PC-3 (cell line): ENCODE results near the gene SEPTIN3. TPM values are rescaled to one million over a fixed set of nuclear protein-coding genes. Genes with fewer than 3 reads are reported as not detected.

Source experiments
- ATAC-seq: fragments of 200-7000 bp; cut with Tn5 transposase; 2 replicates; pipeline ENCODE4 v1.9.1; 2020; ENCODE audit warnings: mild to moderate bottlenecking, moderate library complexity
- BruUV-seq: library from RNA; stranded (reverse); fragments of 400-500 nt; replicated peaks from 2 replicates; lab custom pipeline; 2021; lab: Mats Ljungman, UMichigan
- CTCF ChIA-PET: fragments of 300-600 bp; sonication (Branson Sonifier 250); formaldehyde crosslinking; loops from one replicate; lab custom pipeline; 2022; ENCODE audit warnings: antibody characterized with exemption; lab: Charles Lee
- POLR2A ChIA-PET: fragments of 300-600 bp; sonication (Branson Sonifier 250); formaldehyde crosslinking; loops from one replicate; lab custom pipeline; 2022; ENCODE audit warnings: antibody characterized with exemption; ENCODE audit not compliant: unreplicated experiment; lab: Charles Lee
- DNase-seq: peaks from one replicate; pipeline ENCODE4 v3.0.0-alpha.2; 2015
- H2AFZ ChIP-seq: fragments of 300-600 bp; sonication (generic); 2 replicates; pipeline ENCODE4 v1.6.0; 2016; ENCODE audit warnings: antibody characterized with exemption, low read length
- H3F3A ChIP-seq: fragments of 300-600 bp; sonication (generic); one replicate; pipeline ENCODE4 v1.6.0; 2017; ENCODE audit warnings: antibody characterized with exemption, low read length, control low read depth, mild to moderate bottlenecking; ENCODE audit not compliant: unreplicated experiment
- H3K27ac ChIP-seq: fragments of 300-600 bp; sonication (generic); 2 replicates; pipeline ENCODE4 v1.5.1; 2016; ENCODE audit warnings: mild to moderate bottlenecking, low read length
- H3K27me3 ChIP-seq: fragments of 300-600 bp; sonication (generic); 2 replicates; pipeline ENCODE4 v1.6.1; 2016; ENCODE audit warnings: low read length, mixed read lengths
- H3K36me3 ChIP-seq: fragments of 300-600 bp; sonication (generic); 2 replicates; pipeline ENCODE4 v1.6.1; 2016; ENCODE audit warnings: low read depth, mixed run types, low read length, mixed read lengths
- H3K4me1 ChIP-seq: fragments of 300-600 bp; sonication (generic); 2 replicates; pipeline ENCODE4 v1.5.1; 2016; ENCODE audit warnings: low read length; ENCODE audit not compliant: insufficient read depth
- H3K4me2 ChIP-seq: fragments of 300-600 bp; sonication (generic); 2 replicates; pipeline ENCODE4 v1.6.0; 2016; ENCODE audit warnings: low read length
- H3K4me3 ChIP-seq: fragments of 300-600 bp; sonication (generic); 2 replicates; pipeline ENCODE4 v1.5.1; 2016; ENCODE audit warnings: mild to moderate bottlenecking, low read length, mixed read lengths
- H3K79me2 ChIP-seq: fragments of 300-600 bp; sonication (generic); 2 replicates; pipeline ENCODE4 v1.6.1; 2017; ENCODE audit warnings: low read length, mixed read lengths
- H3K9ac ChIP-seq: fragments of 300-600 bp; sonication (generic); 2 replicates; pipeline ENCODE4 v1.6.0; 2016; ENCODE audit warnings: mild to moderate bottlenecking, low read length
- H3K9me2 ChIP-seq: fragments of 300-600 bp; sonication (generic); replicated peaks from 2 replicates; pipeline ENCODE4 v1.6.1; 2016; ENCODE audit warnings: mixed run types, low read length, mixed read lengths
- H3K9me3 ChIP-seq: fragments of 300-600 bp; sonication (generic); 2 replicates; pipeline ENCODE4 v1.6.1; 2016; ENCODE audit warnings: low read length, mixed read lengths
- H4K20me1 ChIP-seq: fragments of 300-600 bp; sonication (generic); 2 replicates; pipeline ENCODE4 v1.6.1; 2016; ENCODE audit warnings: low read length, mixed read lengths
- EZH2 ChIP-seq: fragments of 300-600 bp; sonication (generic); IDR thresholded peaks from one replicate; pipeline ENCODE4 v1.6.1; 2017; ENCODE audit warnings: antibody characterized with exemption, mild to moderate bottlenecking, low read length; ENCODE audit not compliant: unreplicated experiment
- EZH2phosphoT487 ChIP-seq: fragments of 300-600 bp; sonication (generic); IDR thresholded peaks from 2 replicates; pipeline ENCODE4 v1.6.1; 2018; ENCODE audit warnings: mild to moderate bottlenecking, antibody characterized with exemption, low read length, borderline replicate concordance
- intact Hi-C: fragments of 100-400 bp; cut with micrococcal nuclease; formaldehyde crosslinking; loops from 2 replicates; pipeline ENCODE4 v1.9.0; 2023
- total RNA-seq: library from RNA; depleted of rRNA; stranded (reverse); fragments of >200 nt; gene quantifications from 2 replicates; pipeline ENCODE4 v1.2.3, GENCODE V29; 2014
- TF ChIP-seq, protein P1 (sequence below): fragments of 300-600 bp; sonication (generic); conservative IDR thresholded peaks from 2 replicates; pipeline ENCODE4 v1.5.1; 2017; ENCODE audit warnings: antibody characterized with exemption, low read depth, mild to moderate bottlenecking, low read length

The SEPTIN3 gene
- total RNA-seq, 1 experiment from 2014 or later: 1.2 TPM

- ATAC-seq: no peak
- no TSS peak for BruUV-seq
Measured at GRCh38 chr22:41928593-41929417, 40.4 kb upstream of the SEPTIN3 start.

DNA sequence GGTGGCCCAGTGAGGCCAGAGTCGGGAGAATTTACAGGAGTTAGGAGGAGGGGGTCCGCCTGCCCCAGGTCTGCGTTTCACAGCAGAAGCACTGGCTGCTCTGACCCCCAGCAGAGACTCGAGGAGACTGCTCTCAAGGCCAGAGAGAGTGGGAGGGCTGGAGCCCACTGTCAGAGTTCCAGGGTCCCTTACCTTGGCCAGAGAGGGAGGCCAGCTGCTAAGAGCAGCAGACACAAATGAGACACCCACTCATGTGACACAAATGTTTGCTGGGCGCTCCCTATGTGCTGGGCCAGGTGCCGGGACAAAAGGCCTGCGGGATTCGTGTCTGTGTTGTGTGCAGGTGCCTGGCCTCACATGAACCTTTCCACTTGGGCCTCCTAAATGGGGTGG, 39.8 kb upstream of the SEPTIN3 start:
- no peaks in the 10 kb centered on the region for H3K27me3 ChIP-seq
- TF ChIP-seq, protein P1, sequence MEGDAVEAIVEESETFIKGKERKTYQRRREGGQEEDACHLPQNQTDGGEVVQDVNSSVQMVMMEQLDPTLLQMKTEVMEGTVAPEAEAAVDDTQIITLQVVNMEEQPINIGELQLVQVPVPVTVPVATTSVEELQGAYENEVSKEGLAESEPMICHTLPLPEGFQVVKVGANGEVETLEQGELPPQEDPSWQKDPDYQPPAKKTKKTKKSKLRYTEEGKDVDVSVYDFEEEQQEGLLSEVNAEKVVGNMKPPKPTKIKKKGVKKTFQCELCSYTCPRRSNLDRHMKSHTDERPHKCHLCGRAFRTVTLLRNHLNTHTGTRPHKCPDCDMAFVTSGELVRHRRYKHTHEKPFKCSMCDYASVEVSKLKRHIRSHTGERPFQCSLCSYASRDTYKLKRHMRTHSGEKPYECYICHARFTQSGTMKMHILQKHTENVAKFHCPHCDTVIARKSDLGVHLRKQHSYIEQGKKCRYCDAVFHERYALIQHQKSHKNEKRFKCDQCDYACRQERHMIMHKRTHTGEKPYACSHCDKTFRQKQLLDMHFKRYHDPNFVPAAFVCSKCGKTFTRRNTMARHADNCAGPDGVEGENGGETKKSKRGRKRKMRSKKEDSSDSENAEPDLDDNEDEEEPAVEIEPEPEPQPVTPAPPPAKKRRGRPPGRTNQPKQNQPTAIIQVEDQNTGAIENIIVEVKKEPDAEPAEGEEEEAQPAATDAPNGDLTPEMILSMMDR: no peak
- no peak for TF ChIP-seq EZH2
- no peak overlapping the region for H3K4me2 ChIP-seq
- DNase-seq (no peak), ATAC-seq (no peak)
- no peak overlapping the region for H3K27ac ChIP-seq
- no peaks in the 10 kb centered on the region for H3K4me1 ChIP-seq
- no peak overlapping the region for H3K4me3 ChIP-seq
- intact Hi-C loops: no loop called here
- H3F3A ChIP-seq: no peaks in the 10 kb centered on the region
- no peak overlapping the region for H3K9ac ChIP-seq
- no peaks in the 10 kb centered on the region for H3K9me2 ChIP-seq
- POLR2A ChIA-PET: no interaction called here
- CTCF ChIA-PET: no interaction called here
- no peaks in the 10 kb centered on the region for H3K9me3 ChIP-seq
- no peaks in the 10 kb centered on the region for H3K79me2 ChIP-seq
- BruUV-seq: no TSS peak
- no peak overlapping the region for H2AFZ ChIP-seq
- no peaks in the 10 kb centered on the region for H4K20me1 ChIP-seq
- H3K36me3 ChIP-seq: no peaks in the 10 kb centered on the region

More at GRCh38 chr22:41928593-41929417, 40.4 kb upstream of the SEPTIN3 start:
- no peaks in the 10 kb centered on the region for H3K36me3 ChIP-seq
- no peak overlapping the region for H3K4me2 ChIP-seq
- ChIA-PET POLR2A (no interaction called here), CTCF (no interaction called here)
- no peak overlapping the region for H2AFZ ChIP-seq
- H4K20me1 ChIP-seq: no peaks in the 10 kb centered on the region
- no peak overlapping the region for H3K27ac ChIP-seq
- H3K9me2 ChIP-seq: no peaks in the 10 kb centered on the region
- intact Hi-C loops: no loop called here
- no peaks in the 10 kb centered on the region for H3F3A ChIP-seq
- no peaks in the 10 kb centered on the region for H3K9me3 ChIP-seq
- TF ChIP-seq EZH2 (no peak), EZH2phosphoT487 (no peak)
- TF ChIP-seq, protein P1: no peak
- H3K79me2 ChIP-seq: no peaks in the 10 kb centered on the region
- no peak for DNase-seq
- no peak overlapping the region for H3K4me3 ChIP-seq
- no peak overlapping the region for H3K9ac ChIP-seq
- H3K27me3 ChIP-seq: no peaks in the 10 kb centered on the region
- H3K4me1 ChIP-seq: no peaks in the 10 kb centered on the region

GRCh38 chr22:41931701-41932269, 37.5 kb upstream of the SEPTIN3 start:
- no peak overlapping the region for H3K4me3 ChIP-seq
- no peaks in the 10 kb centered on the region for H3K9me2 ChIP-seq
- H3K9me3 ChIP-seq: no peaks in the 10 kb centered on the region
- BruUV-seq: no TSS peak
- no peaks in the 10 kb centered on the region for H3K27me3 ChIP-seq
- POLR2A ChIA-PET: no interaction called here
- no peaks in the 10 kb centered on the region for H3F3A ChIP-seq
- H3K4me2 ChIP-seq: no peak overlapping the region
- ATAC-seq (no peak), DNase-seq (no peak)
- no peaks in the 10 kb centered on the region for H3K4me1 ChIP-seq
- TF ChIP-seq, protein P1: no peak
- TF ChIP-seq EZH2phosphoT487 (no peak), EZH2 (no peak)
- H2AFZ ChIP-seq: no peak overlapping the region
- CTCF ChIA-PET: no interaction called here
- no peaks in the 10 kb centered on the region for H3K79me2 ChIP-seq
- no peak overlapping the region for H3K9ac ChIP-seq
- H3K27ac ChIP-seq: no peak overlapping the region
- H4K20me1 ChIP-seq: no peaks in the 10 kb centered on the region
- H3K36me3 ChIP-seq: no peaks in the 10 kb centered on the region
- intact Hi-C loops: no loop called here
